HFF-Myc (cell line): Measurements from ENCODE around the gene KLHL22.
"Not testable (repeated sequence)": the region's sequence is repeated elsewhere in the genome, so short reads cannot be mapped to it uniquely, and the experiment has no call there.

Experiments
- DNase-seq: peaks from one replicate; pipeline ENCODE4 v3.0.0-alpha.2; 2011; ENCODE audit warnings: low read depth; ENCODE audit errors: extremely low read depth
- H3K4me3 ChIP-seq: replicated peaks from 2 replicates; pipeline ENCODE4 v1.5.1; 2011; ENCODE audit warnings: low read depth, mild to moderate bottlenecking, control low read depth, low read length
- CTCF ChIP-seq: IDR thresholded peaks from 2 replicates; pipeline ENCODE4 v1.5.1; 2012; ENCODE audit warnings: mild to moderate bottlenecking, low read depth, low read length, control low read depth; ENCODE audit errors: missing control alignments

KLHL22 gene

GRCh38 chr22:20472629-20473442, 22.8 kb downstream of the KLHL22 start:
- TF ChIP-seq CTCF: no peak
- DNase-seq: no peak

GRCh38 chr22:20471126-20471833, 24.3 kb downstream of the KLHL22 start:
- H3K4me3 ChIP-seq: no peak overlapping the region
- TF ChIP-seq CTCF: no peak
- DNase-seq: no peak

More at GRCh38 chr22:20472629-20473442, 22.8 kb downstream of the KLHL22 start:
- H3K4me3 ChIP-seq: no peak overlapping the region

- not testable (repeated sequence) for DNase-seq, H3K4me3 ChIP-seq
Measured at GRCh38 chr22:20470525-20470924, 25.1 kb downstream of the KLHL22 start.

- no peak overlapping the region for H3K4me3 ChIP-seq
- no peak for TF ChIP-seq CTCF
- DNase-seq: no peak
Measured at GRCh38 chr22:20469110-20469868, 26.3 kb downstream of the KLHL22 start.

GRCh38 chr22:20466659-20467379, 28.8 kb downstream of the KLHL22 start:
- no peak overlapping the region for H3K4me3 ChIP-seq
- TF ChIP-seq CTCF: no peak

GRCh38 chr22:20465759-20466077, 29.9 kb downstream of the KLHL22 start:
- no peak overlapping the region for H3K4me3 ChIP-seq
- DNase-seq: no peak
- no peak for TF ChIP-seq CTCF

More at GRCh38 chr22:20466659-20467379, 28.8 kb downstream of the KLHL22 start:
- no peak for DNase-seq
